ENCODE results near the gene INSYN1.

The INSYN1 gene

DNA sequence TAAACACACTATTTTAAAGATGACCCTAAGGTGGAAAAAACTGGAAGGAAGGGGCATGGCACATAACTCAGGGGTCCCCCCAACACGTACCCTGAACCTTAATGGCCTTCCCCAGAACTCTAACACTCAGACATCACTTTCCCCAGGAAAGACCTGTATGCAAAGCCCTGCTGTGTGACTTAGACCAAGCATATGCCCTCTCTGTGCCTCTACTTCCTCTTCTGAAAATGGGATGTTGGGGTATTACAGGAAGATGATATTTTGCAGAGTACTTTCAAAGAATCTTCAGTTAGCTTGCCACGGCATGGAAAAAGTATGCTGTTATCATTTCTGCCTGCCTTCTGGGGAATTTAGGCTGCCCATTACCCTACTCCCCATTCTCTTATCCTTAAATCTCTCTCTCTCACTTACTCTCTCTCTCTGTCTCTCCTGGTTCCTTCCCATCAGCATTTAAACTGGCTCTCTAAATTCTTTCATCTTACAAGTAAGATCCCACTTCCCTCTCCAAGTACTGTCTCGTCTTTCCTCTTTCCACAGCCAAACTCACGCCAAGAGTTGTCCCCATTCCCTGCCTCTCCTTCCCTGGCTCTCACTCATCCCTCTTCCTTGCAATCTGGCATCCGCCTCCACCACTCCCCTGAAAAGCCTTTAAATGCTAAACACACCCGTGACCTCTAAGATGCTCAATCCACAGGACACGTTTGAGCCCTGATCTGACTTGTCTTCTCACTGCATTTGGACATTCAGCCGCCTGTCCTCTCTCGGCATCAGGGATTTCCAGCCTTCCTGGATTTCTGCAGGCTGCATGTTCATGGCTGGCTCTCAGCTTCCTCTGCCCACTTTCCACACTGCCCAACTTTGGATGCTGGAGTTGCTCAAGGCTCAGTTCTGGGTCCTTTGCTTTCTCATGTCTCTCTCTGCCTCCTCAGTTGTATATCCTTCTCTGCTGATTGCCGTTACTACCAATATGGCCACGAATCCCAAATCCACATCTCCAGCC, 7.5 kb upstream of the INSYN1 start:
- no peak for DNase-seq (ENCODE audit: low spot score)
- in situ Hi-C loops (cut with MboI; ENCODE audit: low sequenced_read_pairs, unreplicated experiment), result no loop called here

GRCh38 chr15:73758461-73758860, 5.3 kb upstream of the INSYN1 start:
- in situ Hi-C loops (cut with MboI; ENCODE audit: low sequenced_read_pairs, unreplicated experiment), result no loop called here
- DNase-seq (ENCODE audit: low spot score), result no peak
- TF ChIP-seq, protein P1, sequence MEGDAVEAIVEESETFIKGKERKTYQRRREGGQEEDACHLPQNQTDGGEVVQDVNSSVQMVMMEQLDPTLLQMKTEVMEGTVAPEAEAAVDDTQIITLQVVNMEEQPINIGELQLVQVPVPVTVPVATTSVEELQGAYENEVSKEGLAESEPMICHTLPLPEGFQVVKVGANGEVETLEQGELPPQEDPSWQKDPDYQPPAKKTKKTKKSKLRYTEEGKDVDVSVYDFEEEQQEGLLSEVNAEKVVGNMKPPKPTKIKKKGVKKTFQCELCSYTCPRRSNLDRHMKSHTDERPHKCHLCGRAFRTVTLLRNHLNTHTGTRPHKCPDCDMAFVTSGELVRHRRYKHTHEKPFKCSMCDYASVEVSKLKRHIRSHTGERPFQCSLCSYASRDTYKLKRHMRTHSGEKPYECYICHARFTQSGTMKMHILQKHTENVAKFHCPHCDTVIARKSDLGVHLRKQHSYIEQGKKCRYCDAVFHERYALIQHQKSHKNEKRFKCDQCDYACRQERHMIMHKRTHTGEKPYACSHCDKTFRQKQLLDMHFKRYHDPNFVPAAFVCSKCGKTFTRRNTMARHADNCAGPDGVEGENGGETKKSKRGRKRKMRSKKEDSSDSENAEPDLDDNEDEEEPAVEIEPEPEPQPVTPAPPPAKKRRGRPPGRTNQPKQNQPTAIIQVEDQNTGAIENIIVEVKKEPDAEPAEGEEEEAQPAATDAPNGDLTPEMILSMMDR (IDR thresholded peaks at IDR 0.05; ENCODE audit: borderline replicate concordance, control extremely low read depth, extremely low read depth, insufficient read depth, missing control alignments), result no peak

More for the DNA sequence above, 7.5 kb upstream of the INSYN1 start:
- TF ChIP-seq, protein P1 (IDR thresholded peaks at IDR 0.05; ENCODE audit: borderline replicate concordance, control extremely low read depth, extremely low read depth, insufficient read depth, missing control alignments), result no peak

DNA sequence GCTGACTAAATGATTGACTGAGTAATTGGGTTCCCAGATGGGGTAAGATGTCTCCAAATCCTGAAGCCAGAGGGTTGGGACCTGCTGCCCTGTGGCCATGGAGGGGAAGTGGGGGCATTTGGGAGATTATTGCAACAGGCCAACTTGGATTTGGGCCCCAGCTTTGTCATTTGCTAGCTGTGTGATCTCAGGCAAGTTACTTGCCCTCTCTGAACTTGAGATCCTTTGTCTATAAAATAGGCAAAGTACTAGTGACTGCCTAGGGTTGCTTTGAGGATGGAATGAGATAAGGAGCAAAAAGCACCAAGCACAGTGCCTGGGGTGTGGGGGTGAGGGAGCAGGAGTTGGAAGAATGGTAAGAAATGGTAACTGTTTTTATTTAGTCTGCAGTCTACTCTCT, 4.4 kb upstream of the INSYN1 start:
- no peak for DNase-seq (ENCODE audit: low spot score)
- TF ChIP-seq, protein P1 (IDR thresholded peaks at IDR 0.05; ENCODE audit: borderline replicate concordance, control extremely low read depth, extremely low read depth, insufficient read depth, missing control alignments), result no peak
- in situ Hi-C loops (cut with MboI; ENCODE audit: low sequenced_read_pairs, unreplicated experiment), result no loop called here

DNA sequence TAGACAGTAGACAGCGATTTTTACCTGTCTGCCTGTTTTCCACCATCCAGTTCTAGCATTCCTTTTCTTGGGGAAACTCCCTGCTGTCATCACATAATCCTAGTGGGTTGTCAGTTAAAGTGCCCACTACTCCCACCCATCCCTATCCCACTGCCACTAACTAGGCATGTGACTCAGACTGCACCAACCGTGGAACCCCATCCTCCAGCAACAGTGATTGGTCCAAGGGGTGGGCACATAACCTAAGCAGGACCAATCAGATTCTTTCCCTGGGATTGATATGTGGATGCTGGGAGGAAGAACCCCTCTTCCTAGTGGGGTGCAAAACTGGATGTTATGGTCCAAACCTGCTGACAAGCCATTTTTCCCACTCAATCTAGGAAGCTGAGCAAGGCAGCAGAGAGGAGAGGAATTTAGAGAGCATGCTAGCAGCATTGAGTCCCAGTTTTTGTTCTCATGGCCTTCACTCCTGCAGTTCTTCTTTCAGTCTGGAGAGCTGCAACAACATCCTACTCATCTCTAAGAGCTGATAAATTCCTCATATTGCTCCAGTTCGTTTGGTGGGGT, 3.9 kb upstream of the INSYN1 start:
- in situ Hi-C loops (cut with MboI; ENCODE audit: low sequenced_read_pairs, unreplicated experiment), result no loop called here
- DNase-seq (ENCODE audit: low spot score), result no peak
- TF ChIP-seq, protein P1 (IDR thresholded peaks at IDR 0.05; ENCODE audit: borderline replicate concordance, control extremely low read depth, extremely low read depth, insufficient read depth, missing control alignments), result no peak

- no peak for DNase-seq (ENCODE audit: low spot score)
- TF ChIP-seq, protein P1 (IDR thresholded peaks at IDR 0.05; ENCODE audit: borderline replicate concordance, control extremely low read depth, extremely low read depth, insufficient read depth, missing control alignments), result no peak
- in situ Hi-C loops (cut with MboI; ENCODE audit: low sequenced_read_pairs, unreplicated experiment), result no loop called here
Observed at GRCh38 chr15:73756390-73756789, 3.2 kb upstream of the INSYN1 start.

DNA sequence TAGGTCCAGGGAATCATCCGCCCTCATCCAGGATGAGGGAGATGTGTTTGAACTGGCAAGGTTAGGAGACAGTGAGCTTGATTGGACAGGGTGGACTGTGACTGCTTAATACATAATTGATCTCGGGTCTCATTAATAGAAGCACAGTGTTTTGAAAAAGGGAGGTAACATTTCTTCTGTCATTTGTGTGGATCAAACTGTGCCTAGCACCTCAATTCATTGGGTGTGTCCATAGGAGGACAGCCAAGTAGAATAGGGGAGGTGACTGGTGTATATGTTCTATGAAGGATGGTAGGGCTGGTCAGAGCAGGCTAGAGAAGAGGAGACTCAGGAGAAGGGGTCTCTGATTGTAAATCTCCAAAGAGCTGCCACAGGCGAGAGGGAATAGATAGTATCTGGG, 2.8 kb upstream of the INSYN1 start:
- in situ Hi-C loops (cut with MboI; ENCODE audit: low sequenced_read_pairs, unreplicated experiment), result no loop called here

More for the DNA sequence above, 2.8 kb upstream of the INSYN1 start:
- TF ChIP-seq, protein P1 (IDR thresholded peaks at IDR 0.05; ENCODE audit: borderline replicate concordance, control extremely low read depth, extremely low read depth, insufficient read depth, missing control alignments), result no peak
- no peak for DNase-seq (ENCODE audit: low spot score)

Data from GM13976 (cell line).